Measurements from ENCODE around the gene LLGL2.

DNA sequence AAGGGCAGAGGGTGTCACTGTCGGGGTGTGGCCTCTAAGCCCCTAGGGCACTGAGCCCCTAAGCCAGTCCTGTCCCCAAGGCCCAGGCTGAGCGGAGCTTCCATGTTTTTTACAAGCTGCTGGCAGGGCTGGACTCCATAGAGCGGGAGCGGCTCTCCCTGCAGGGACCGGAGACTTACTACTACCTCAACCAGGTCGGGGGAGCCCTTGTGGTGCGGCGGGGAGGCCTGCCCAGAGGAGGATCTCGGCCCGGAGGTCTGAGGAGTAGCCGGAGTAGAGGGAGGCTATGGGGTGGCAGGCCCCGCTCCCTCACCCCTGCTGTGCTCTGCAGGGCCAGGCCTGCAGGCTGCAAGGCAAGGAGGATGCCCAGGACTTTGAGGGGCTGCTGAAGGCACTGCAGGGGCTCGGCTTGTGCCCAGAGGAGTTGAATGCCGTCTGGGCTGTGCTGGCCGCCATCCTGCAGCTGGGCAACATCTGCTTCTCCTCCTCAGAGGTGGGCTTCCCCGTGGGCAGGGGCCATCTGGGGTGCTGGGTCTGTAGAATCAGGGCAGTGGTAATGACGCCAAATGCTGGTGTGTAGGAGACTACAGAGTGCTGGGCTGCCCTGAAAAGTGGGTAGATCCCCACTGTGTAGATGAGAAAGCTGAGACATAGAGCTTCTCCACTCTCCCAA lies 67.0 kb downstream of the LLGL2 start:
- TF ChIP-seq POLR2AphosphoS5 (IDR thresholded peaks at IDR 0.05; ENCODE audit: low read depth, low read length) (no peak), SIN3A (IDR thresholded peaks at IDR 0.05; ENCODE audit: borderline replicate concordance, insufficient read depth, low read length) (no peak), TAF1 (IDR thresholded peaks at IDR 0.05; ENCODE audit: borderline replicate concordance, insufficient read depth, low read length) (no peak), FOXP2 (optimal IDR thresholded peaks at IDR 0.05; ENCODE audit: borderline replicate concordance, extremely low read depth, extremely low read length, insufficient read depth) (no peak)
- TF ChIP-seq, protein P1, sequence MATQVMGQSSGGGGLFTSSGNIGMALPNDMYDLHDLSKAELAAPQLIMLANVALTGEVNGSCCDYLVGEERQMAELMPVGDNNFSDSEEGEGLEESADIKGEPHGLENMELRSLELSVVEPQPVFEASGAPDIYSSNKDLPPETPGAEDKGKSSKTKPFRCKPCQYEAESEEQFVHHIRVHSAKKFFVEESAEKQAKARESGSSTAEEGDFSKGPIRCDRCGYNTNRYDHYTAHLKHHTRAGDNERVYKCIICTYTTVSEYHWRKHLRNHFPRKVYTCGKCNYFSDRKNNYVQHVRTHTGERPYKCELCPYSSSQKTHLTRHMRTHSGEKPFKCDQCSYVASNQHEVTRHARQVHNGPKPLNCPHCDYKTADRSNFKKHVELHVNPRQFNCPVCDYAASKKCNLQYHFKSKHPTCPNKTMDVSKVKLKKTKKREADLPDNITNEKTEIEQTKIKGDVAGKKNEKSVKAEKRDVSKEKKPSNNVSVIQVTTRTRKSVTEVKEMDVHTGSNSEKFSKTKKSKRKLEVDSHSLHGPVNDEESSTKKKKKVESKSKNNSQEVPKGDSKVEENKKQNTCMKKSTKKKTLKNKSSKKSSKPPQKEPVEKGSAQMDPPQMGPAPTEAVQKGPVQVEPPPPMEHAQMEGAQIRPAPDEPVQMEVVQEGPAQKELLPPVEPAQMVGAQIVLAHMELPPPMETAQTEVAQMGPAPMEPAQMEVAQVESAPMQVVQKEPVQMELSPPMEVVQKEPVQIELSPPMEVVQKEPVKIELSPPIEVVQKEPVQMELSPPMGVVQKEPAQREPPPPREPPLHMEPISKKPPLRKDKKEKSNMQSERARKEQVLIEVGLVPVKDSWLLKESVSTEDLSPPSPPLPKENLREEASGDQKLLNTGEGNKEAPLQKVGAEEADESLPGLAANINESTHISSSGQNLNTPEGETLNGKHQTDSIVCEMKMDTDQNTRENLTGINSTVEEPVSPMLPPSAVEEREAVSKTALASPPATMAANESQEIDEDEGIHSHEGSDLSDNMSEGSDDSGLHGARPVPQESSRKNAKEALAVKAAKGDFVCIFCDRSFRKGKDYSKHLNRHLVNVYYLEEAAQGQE (IDR thresholded peaks at IDR 0.05; ENCODE audit: insufficient read depth in 1 of 2, low read depth in 2 of 2, low read length in 2 of 2), result no peak

All from PFSK-1 (cell line).